GM18498 (cell line): ENCODE measurements around the gene SPDYE5.
A peak's percentile ranks its signal among the peaks of the same experiment; 100 is the strongest.
"Not testable (repeated sequence)": the region's sequence is repeated elsewhere in the genome, so short reads cannot be mapped to it uniquely, and the experiment has no call there.

Source experiments
- ATAC-seq: cut with Tn5 transposase; IDR thresholded peaks from one replicate; pipeline ENCODE4 v1.9.1; 2021; ENCODE audit warnings: mild to moderate bottlenecking, moderate library complexity; ENCODE audit not compliant: unreplicated experiment

SPDYE5 gene

GRCh38 chr7:75492020-75492419, at the start of gene SPDYE5:
Gene SPDYE5, plus strand, starts transcription at chr7:75492320. Its CDS starts 1,728 bp downstream, at chr7:75494048.
- ATAC-seq = not testable (repeated sequence)

DNA sequence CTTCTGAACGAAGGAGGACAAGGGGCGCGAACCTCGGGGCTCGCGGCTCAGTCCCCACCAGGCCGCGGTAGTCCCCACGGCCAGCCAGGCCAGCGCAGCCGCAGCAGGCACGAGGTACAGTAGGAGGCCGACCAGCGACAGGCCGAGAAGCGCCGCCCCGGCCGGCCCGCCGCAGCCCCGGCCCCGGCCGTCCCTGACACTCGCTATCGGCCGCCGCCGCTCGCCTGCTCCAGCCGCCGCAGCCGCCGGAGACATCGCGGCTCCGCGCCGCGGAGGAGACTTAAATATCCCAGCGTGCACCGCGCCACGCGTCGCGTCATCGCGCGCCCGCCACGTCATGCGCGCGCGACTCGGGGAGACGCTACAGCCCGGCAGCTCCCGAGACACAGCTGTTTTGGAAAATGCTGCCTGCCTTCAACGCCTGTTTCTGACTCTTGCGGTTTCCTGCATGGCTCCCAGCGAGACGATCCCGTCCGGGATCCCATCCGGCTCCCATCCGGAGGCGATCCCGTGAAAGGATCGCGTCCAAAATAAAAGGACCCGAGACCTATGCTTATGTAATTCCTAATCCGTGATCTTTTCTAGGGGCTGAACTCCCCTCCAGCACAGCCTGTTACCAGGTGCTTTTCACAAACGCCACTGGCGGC, 49.5 kb upstream of the SPDYE5 start:
- peak; percentile 90 for ATAC-seq

DNA sequence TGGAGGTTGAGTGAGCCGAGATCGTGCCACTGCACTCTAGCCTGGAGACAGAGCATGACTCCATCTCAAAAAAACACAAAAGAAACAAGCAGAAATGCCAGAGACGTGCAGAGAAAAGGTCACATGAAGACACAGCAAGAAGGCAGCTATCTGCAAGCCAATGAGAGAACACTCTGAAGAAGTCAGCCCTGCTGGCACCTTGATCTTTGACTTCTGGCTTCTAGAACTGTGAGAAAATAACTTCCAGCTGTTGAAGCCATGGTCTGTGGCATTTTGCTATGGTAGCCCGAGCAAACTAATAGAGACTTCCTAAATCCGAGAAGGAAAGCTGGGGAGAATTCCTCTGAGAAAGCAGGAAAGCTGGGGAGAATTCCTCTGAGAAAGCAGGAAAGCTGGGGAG, 42.2 kb upstream of the SPDYE5 start:
- not testable (repeated sequence) for ATAC-seq

DNA sequence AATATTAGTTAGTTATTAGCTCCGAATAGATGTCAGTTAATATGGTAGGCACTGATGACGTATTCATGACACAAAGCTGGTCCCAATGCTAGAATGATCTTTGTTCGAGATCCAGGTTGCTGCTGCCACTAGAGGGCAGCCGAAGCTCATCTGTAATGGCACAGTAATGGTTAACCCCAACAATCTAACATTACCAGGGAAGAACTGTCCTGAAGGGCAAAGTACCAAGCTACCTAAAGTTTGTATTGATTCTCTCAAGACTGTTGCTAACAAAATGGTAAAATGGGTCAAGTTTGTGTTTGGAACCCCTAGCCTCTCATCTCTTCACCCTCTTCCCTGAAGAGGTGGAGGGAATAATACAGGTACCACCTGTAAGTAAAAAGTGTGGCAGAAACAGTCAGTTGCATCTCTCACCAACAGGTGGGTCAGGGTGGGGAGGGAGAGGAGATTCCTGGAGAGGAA, 39.6 kb upstream of the SPDYE5 start:
- ATAC-seq = peak; percentile 91

DNA sequence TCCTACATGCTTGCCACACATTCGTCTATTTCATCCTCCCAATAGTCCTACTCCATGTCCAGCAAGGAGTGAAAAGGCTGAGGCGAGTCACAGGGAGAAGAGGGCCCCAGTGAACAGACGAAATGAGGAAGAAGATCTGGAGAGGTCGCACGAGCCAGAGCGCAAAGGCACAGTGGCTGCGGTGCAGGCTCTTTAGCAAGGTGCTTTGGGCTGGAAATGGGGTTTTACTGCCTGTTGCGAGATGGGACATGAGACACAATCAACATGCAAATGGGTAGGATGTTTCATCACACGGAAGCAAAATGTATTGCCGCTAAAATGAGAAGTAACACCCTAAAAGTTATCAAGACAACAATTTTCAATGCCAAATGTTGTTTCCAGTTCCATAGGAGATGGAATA, 35.7 kb upstream of the SPDYE5 start:
- ATAC-seq = not testable (repeated sequence)

GRCh38 chr7:75458034-75458433, 34.1 kb upstream of the SPDYE5 start:
- not testable (repeated sequence) for ATAC-seq

DNA sequence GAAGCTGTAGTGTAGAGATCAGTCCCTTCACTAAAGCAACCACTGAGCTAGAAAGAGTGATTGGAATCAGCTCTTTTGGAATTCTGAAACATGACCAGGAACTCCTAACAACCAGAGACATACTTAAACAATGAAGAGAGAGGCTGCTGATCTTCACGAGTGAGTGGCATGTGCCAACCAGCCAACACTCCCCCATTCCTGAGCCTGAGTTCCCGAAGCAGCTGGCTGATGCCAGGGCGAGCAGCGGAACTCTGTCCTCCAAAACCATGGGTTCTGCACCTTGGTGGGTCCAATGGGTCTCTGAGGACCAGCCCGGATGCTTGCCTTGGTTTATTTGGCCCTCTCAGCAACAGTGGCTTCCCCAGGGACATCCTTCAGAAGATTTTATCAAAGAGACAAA, 31.6 kb upstream of the SPDYE5 start:
- ATAC-seq = not testable (repeated sequence)

DNA sequence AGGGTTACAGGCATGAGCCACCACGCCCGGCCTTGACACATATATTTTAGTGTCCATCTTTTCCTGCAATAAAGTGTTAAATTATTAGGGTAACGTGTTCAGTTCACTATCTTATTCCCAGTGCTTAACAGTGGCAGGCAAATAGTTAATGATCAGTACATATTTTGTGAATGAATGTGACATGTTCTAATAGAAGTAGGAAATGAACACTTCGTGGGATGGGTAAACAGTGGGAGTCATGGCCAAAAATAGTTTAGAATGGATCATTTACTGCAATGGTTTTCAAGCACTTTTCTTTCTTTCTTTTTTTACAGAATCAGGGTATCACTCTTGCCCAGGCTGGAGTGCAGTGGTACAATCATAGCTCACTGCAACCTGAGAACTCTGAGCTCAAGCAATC, 22.0 kb upstream of the SPDYE5 start:
- not testable (repeated sequence) for ATAC-seq

- not testable (repeated sequence) for ATAC-seq
These were observed 14.7 kb upstream of the SPDYE5 start for GRCh38 chr7:75477457-75477856.

GRCh38 chr7:75480313-75480712, 11.8 kb upstream of the SPDYE5 start:
- not testable (repeated sequence) for ATAC-seq

GRCh38 chr7:75485355-75485978, 6.7 kb upstream of the SPDYE5 start:
- ATAC-seq = peak; percentile 16

- ATAC-seq = peak; percentile 99
These were observed 6.0 kb upstream of the SPDYE5 start, which contains the start of gene POM121C for GRCh38 chr7:75485979-75486643. Gene POM121C, minus strand, starts transcription at chr7:75486299. Its CDS starts 44,803 bp downstream, at chr7:75441496.

DNA sequence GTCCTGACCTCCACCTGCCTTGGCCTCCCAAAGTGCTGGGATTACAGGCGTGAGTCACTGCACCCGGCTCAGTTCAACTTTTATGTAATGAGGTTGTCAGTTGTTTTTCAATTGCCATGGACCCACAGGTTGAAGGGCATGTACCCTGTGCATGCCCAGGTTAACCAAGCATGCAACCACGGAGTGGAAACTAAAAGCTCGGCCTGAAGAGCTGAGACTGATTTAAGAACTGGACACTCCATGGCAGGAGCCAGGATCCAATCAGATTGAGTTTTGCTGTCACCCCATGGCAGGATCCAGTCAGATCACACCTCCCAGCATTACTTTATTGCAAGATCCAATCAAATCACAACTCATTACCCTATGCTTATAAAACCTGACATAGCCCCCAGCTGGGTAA, 16.9 kb downstream of the SPDYE5 start:
- not testable (repeated sequence) for ATAC-seq

GRCh38 chr7:75518842-75519241, 26.7 kb downstream of the SPDYE5 start:
- ATAC-seq = not testable (repeated sequence)

- not testable (repeated sequence) for ATAC-seq
These were observed 29.6 kb downstream of the SPDYE5 start for GRCh38 chr7:75521727-75522126.

DNA sequence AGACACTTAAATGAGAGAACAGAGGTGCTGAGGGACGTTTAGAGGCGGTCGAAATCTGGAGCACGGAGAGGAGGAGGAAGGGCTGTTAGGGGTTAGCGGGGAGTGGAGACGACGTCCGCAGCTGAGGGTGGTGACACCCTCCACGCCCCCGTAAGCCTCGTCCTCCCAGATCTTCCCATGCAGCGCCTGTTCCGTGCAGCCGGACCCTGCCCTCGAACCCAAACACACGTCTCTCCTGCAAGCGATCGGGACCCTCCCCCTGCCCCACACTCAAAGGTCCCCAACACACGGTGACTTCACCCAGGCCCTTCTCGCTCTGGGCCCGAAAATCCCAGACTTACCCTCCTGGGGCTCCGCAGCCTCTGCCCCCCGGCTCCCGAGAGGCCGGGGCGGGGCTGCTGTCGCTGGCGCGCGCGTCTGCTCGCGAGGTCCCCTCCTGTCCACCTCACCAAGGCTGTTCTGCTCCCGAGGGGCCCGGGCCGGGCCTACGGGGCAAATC, 35.2 kb downstream of the SPDYE5 start:
- ATAC-seq = not testable (repeated sequence)

- ATAC-seq = no peak
These were observed 39.3 kb downstream of the SPDYE5 start for GRCh38 chr7:75531359-75531821.

DNA sequence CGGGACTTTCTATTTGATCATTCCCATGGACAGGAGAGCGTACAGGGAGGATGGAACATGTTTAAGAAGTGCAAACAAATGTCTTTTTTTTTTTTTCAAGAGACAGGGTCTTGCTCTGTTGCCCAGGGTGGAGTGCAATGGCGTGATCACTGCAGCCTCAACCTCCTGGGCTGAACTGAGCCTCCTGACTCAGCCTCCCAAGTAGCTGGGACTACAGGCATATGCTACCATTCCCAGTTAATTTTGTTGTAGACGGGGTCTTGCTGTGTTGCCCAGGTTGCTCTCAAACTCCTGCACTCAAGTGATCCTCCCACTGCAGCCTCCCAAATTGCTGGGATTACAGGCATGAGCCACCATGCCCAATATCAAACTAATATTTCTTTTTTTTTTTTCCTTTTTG, 40.5 kb downstream of the SPDYE5 start:
- ATAC-seq = no peak

- no peak for ATAC-seq
These were observed 41.8 kb downstream of the SPDYE5 start for GRCh38 chr7:75533926-75534325.

GRCh38 chr7:75534727-75535307, 42.7 kb downstream of the SPDYE5 start:
- peak; percentile 69 for ATAC-seq

GRCh38 chr7:75536491-75536890, 44.4 kb downstream of the SPDYE5 start:
- ATAC-seq = no peak
